ENCODE measurements around the gene OR2T11. TPM values are rescaled to one million over a fixed set of nuclear protein-coding genes. Genes with fewer than 3 reads are reported as not detected.

The OR2T11 gene
- total and polyA plus RNA-seq, 7 donors = not detected

- Histone ChIP-seq H3K27me3 (ENCODE audit: insufficient read depth in 3 of 3, low read length in 2 of 3) (no peaks in the 10 kb centered on the region), H3K36me3 (ENCODE audit: insufficient read depth in 1 of 2, low read depth in 1 of 2) (no peaks in the 10 kb centered on the region), H3K27ac (no peak overlapping the region), H3K4me1 (no peaks in the 10 kb centered on the region), H3K9me3 (no peaks in the 10 kb centered on the region), H3K4me3 (no peak overlapping the region)
- whole genome bisulfite sequencing, 3 donors = 68 to 71% (median 69%) methylated on average over 7 of the region's 7 CpGs
- ATAC-seq (no peak), DNase-seq (no peak)
- no peak for TF ChIP-seq CTCF (IDR thresholded peaks at IDR 0.05)
- intact Hi-C loops (cut with DNase I) = loop anchor here in 1 of 2 donors (2.0 kb wide), 1 partner anchor 185 kb away; no protein-coding TSS in a partner anchor
Measured at GRCh38 chr1:248621770-248622169, 13.1 kb downstream of the OR2T11 start.

- intact Hi-C loops (cut with DNase I) = no loop called here
- WGBS, 3 donors = 2 to 5% (median 4%) methylated on average over 3 of the region's 3 CpGs
- ATAC-seq (no peak), DNase-seq (peak; percentile 15 to 57)
- peak; percentile 52 for TF ChIP-seq CTCF (IDR thresholded peaks at IDR 0.05)
- no peaks in the 10 kb centered on the region for H3K9me3 ChIP-seq
- no peak overlapping the region for H3K27ac ChIP-seq
- no peaks in the 10 kb centered on the region for H3K36me3 ChIP-seq (ENCODE audit: insufficient read depth in 1 of 2, low read depth in 1 of 2)
- H3K4me3 ChIP-seq = no peak overlapping the region
- no peaks in the 10 kb centered on the region for H3K4me1 ChIP-seq
- H3K27me3 ChIP-seq (ENCODE audit: insufficient read depth in 3 of 3, low read length in 2 of 3) = no peaks in the 10 kb centered on the region
Measured at GRCh38 chr1:248618878-248619277, 16.0 kb downstream of the OR2T11 start.

GRCh38 chr1:248618119-248618518 lies 16.8 kb downstream of the OR2T11 start:
- no peak overlapping the region for H3K4me3 ChIP-seq
- H3K4me1 ChIP-seq = no peaks in the 10 kb centered on the region
- 69 to 77% (median 71%) methylated on average over 7 of the region's 7 CpGs for WGBS, 3 donors
- H3K36me3 ChIP-seq (ENCODE audit: insufficient read depth in 1 of 2, low read depth in 1 of 2) = no peaks in the 10 kb centered on the region
- ATAC-seq (no peak), DNase-seq (no peak)
- intact Hi-C loops (cut with DNase I) = no loop called here
- no peaks in the 10 kb centered on the region for H3K27me3 ChIP-seq (ENCODE audit: insufficient read depth in 3 of 3, low read length in 2 of 3)
- H3K27ac ChIP-seq = no peak overlapping the region
- no peaks in the 10 kb centered on the region for H3K9me3 ChIP-seq
- TF ChIP-seq CTCF (IDR thresholded peaks at IDR 0.05) = no peak

- H3K9me3 ChIP-seq = no peaks in the 10 kb centered on the region
- intact Hi-C loops (cut with DNase I) = no loop called here
- no peak for ATAC-seq
- no peak for DNase-seq
- no peaks in the 10 kb centered on the region for H3K27me3 ChIP-seq (ENCODE audit: insufficient read depth in 3 of 3, low read length in 2 of 3)
- no peak for TF ChIP-seq CTCF (IDR thresholded peaks at IDR 0.05)
- 43 to 71% (median 53%) methylated on average over 1 of the region's 1 CpG for WGBS, 3 donors
- no peak overlapping the region for H3K4me3 ChIP-seq
- H3K27ac ChIP-seq = no peak overlapping the region
- H3K36me3 ChIP-seq (ENCODE audit: insufficient read depth in 1 of 2, low read depth in 1 of 2) = no peaks in the 10 kb centered on the region
- H3K4me1 ChIP-seq = no peaks in the 10 kb centered on the region
Measured at GRCh38 chr1:248613742-248614141, 21.1 kb downstream of the OR2T11 start.

GRCh38 chr1:248611883-248612414 lies 22.9 kb downstream of the OR2T11 start:
- ATAC-seq = no peak

More at GRCh38 chr1:248611883-248612414, 22.9 kb downstream of the OR2T11 start:
- DNase-seq = no peak
- H3K27me3 ChIP-seq (ENCODE audit: insufficient read depth in 3 of 3, low read length in 2 of 3) = no peaks in the 10 kb centered on the region
- no peaks in the 10 kb centered on the region for H3K36me3 ChIP-seq (ENCODE audit: insufficient read depth in 1 of 2, low read depth in 1 of 2)
- no peak overlapping the region for H3K27ac ChIP-seq
- no peak for TF ChIP-seq CTCF (IDR thresholded peaks at IDR 0.05)
- H3K4me1 ChIP-seq = no peaks in the 10 kb centered on the region
- no peak overlapping the region for H3K4me3 ChIP-seq
- H3K9me3 ChIP-seq = no peaks in the 10 kb centered on the region
- 73 to 84% (median 80%) methylated on average over 4 of the region's 4 CpGs for WGBS, 3 donors
- intact Hi-C loops (cut with DNase I) = no loop called here

Measured in psoas muscle (tissue), 8 donors.